Stomach (tissue), 4 donors: ENCODE data around the gene KIRREL3.

Experiments used
- EP300 ChIP-seq: sonication (generic); formaldehyde crosslinking; IDR thresholded peaks from one replicate; pipeline ENCODE4 v1.6.1; 2017; ENCODE audit warnings: antibody characterized with exemption
- POLR2A ChIP-seq, 4 donors: fragments of 450-650 bp; IDR thresholded peaks; one replicate each; pipeline ENCODE4 v1.6.1; 2016; ENCODE audit warnings: antibody characterized with exemption in 4 of 4, control low read depth in 2 of 4, mild to moderate bottlenecking in 1 of 4, moderate library complexity in 1 of 4
- POLR2AphosphoS5 ChIP-seq, 3 donors: sonication (generic); formaldehyde crosslinking; IDR thresholded peaks; one replicate each; pipeline ENCODE4 v1.6.1; 2016; ENCODE audit warnings: antibody characterized with exemption in 3 of 3

- TF ChIP-seq POLR2A (IDR thresholded peaks at IDR 0.05) (no peak), POLR2AphosphoS5 (IDR thresholded peaks at IDR 0.05) (no peak), EP300 (no peak)
Observed at GRCh38 chr11:126861796-126862459, 138.6 kb downstream of the KIRREL3 start.
